Immature natural killer cell (primary cell): ENCODE measurements around the gene MTIF2. TPM values are rescaled to one million over a fixed set of nuclear protein-coding genes. Genes with fewer than 3 reads are reported as not detected.
A peak's percentile ranks its signal among the peaks of the same experiment; 100 is the strongest.
"Not testable (repeated sequence)": the region's sequence is repeated elsewhere in the genome, so short reads cannot be mapped to it uniquely, and the experiment has no call there.

Experiments
- DNase-seq, 3 donors: peaks; one replicate each; pipeline ENCODE4 v3.0.0; 2022; ENCODE audit warnings: mixed read lengths in 1 of 3
- H3K27ac Mint-ChIP-seq, 6 donors: one replicate each; pipeline ENCODE4 v1.8.0; 2020; ENCODE audit warnings: mixed read lengths in 6 of 6, mild to moderate bottlenecking in 5 of 6, inconsistent platforms in 4 of 6, moderate library complexity in 3 of 6
- H3K27me3 Mint-ChIP-seq, 3 donors: one replicate each; pipeline ENCODE4 v1.8.0; 2020 to 2021; ENCODE audit warnings: low read depth in 3 of 3, mild to moderate bottlenecking in 3 of 3, mixed read lengths in 3 of 3, moderate library complexity in 3 of 3, inconsistent platforms in 1 of 3
- H3K36me3 Mint-ChIP-seq, 3 donors: one replicate each; pipeline ENCODE4 v1.8.0; 2020; ENCODE audit warnings: mixed read lengths in 3 of 3, inconsistent platforms in 2 of 3, mild to moderate bottlenecking in 2 of 3
- H3K4me1 Mint-ChIP-seq, 2 donors: one replicate each; pipeline ENCODE4 v1.8.0; 2020; ENCODE audit warnings: inconsistent platforms in 2 of 2, mild to moderate bottlenecking in 2 of 2, mixed read lengths in 2 of 2, moderate library complexity in 1 of 2
- H3K4me3 Mint-ChIP-seq, 5 donors: one replicate each; pipeline ENCODE4 v1.8.0; 2020; ENCODE audit warnings: mild to moderate bottlenecking in 5 of 5, mixed read lengths in 5 of 5, inconsistent platforms in 3 of 5, moderate library complexity in 3 of 5
- H3K9me3 Mint-ChIP-seq, 6 donors: one replicate each; pipeline ENCODE4 v1.8.0; 2020; ENCODE audit warnings: mild to moderate bottlenecking in 6 of 6, mixed read lengths in 6 of 6, inconsistent platforms in 4 of 6, moderate library complexity in 3 of 6
- polyA plus RNA-seq, 3 donors: library from polyadenylated mRNA; unstranded; fragments of 300-500 nt; fragmentation: Illumina TruSeq; gene quantifications; one replicate each; pipeline ENCODE4 v1.2.3, GENCODE V29; 2021

The MTIF2 gene, protein sequence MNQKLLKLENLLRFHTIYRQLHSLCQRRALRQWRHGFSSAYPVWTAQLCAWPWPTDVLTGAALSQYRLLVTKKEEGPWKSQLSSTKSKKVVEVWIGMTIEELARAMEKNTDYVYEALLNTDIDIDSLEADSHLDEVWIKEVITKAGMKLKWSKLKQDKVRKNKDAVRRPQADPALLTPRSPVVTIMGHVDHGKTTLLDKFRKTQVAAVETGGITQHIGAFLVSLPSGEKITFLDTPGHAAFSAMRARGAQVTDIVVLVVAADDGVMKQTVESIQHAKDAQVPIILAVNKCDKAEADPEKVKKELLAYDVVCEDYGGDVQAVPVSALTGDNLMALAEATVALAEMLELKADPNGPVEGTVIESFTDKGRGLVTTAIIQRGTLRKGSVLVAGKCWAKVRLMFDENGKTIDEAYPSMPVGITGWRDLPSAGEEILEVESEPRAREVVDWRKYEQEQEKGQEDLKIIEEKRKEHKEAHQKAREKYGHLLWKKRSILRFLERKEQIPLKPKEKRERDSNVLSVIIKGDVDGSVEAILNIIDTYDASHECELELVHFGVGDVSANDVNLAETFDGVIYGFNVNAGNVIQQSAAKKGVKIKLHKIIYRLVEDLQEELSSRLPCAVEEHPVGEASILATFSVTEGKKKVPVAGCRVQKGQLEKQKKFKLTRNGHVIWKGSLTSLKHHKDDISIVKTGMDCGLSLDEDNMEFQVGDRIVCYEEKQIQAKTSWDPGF
- 10 to 100 TPM in 2 of 3 donors, 1 to 10 TPM in 1; 5.2 to 17.7 (median 10.6) TPM for polyA plus RNA-seq

GRCh38 chr2:55268907-55269644, at the start of gene MTIF2:
TSS of gene MTIF2 (minus strand) at chr2:55269231. CDS start at chr2:55263858, 5,373 bp downstream.
- H3K36me3 Mint-ChIP-seq = peaks cover 4 to 10% (median 5%) of the 10 kb centered on the region in 3 donors

DNA sequence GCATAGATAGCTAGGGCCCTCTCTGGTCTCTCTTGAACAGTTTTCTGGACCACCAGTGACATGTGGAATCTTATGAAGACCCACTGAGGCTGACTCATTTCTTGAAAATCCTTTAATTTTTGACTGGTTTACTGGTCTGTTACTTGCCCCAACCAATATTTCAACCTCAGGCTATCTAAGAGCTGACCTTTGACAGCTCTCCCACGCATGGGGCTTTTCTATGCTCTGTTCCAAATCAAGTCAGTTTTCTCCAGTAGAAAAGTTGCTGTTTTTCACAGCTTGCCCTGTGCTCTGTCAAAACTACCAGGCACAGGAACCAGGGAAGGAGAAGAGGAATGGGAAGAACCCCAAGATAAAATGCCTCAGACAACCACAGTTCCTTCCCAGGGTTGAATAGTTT, 46.0 kb upstream of the MTIF2 start:
- DNase-seq = no peak
- Mint-ChIP-seq H3K4me1 (no peaks in the 10 kb centered on the region), H3K4me3 (no peak overlapping the region), H3K27ac (no peak overlapping the region), H3K9me3 (no peaks in the 10 kb centered on the region), H3K27me3 (no peaks in the 10 kb centered on the region), H3K36me3 (peaks cover 3 to 12% (median 11%) of the 10 kb centered on the region in 3 donors)

More at GRCh38 chr2:55268907-55269644, at the start of gene MTIF2:
- Mint-ChIP-seq H3K4me1 (peaks cover 29 to 33% of the 10 kb centered on the region in 2 donors), H3K9me3 (no peaks in the 10 kb centered on the region), H3K27ac (peak within 1 kb of the TSS; percentile 94 to 96 (median 96)), H3K4me3 (peak within 1 kb of the TSS; percentile 94 to 98 (median 95)), H3K27me3 (peaks cover 1 to 17% (median 15%) of the 10 kb centered on the region in 3 donors)
- peak; percentile 93 to 94 (median 93) for DNase-seq

DNA sequence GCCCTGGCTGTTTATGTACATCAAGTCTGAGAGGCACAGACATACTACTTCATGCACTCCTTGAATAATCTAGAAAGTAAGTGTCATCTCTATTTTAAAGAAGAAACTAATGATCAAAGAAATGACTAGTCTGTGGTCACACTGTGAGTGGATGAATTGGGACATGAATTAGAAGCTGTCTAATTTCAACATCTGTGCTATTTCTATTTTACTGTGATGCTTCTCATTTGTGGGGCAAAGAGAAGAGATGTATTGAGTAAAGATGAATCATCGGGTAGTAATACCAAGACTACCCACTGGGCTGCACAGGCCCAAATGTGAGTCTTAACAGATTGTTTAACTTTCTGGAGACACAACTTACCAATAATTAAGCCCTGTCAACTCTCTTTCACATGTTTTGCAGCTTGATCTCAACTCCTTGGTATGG, 42.4 kb upstream of the MTIF2 start:
- Mint-ChIP-seq H3K36me3 (peaks cover 3 to 12% (median 11%) of the 10 kb centered on the region in 3 donors), H3K27me3 (no peaks in the 10 kb centered on the region), H3K4me3 (no peak overlapping the region), H3K9me3 (no peaks in the 10 kb centered on the region), H3K4me1 (no peaks in the 10 kb centered on the region), H3K27ac (no peak overlapping the region)
- DNase-seq = no peak

GRCh38 chr2:55309446-55309845, 40.4 kb upstream of the MTIF2 start:
- Mint-ChIP-seq H3K4me3 (no peak overlapping the region), H3K27ac (no peak overlapping the region), H3K9me3 (no peaks in the 10 kb centered on the region), H3K27me3 (no peaks in the 10 kb centered on the region), H3K36me3 (peaks cover 3 to 8% (median 8%) of the 10 kb centered on the region in 3 donors), H3K4me1 (no peaks in the 10 kb centered on the region)
- no peak for DNase-seq

GRCh38 chr2:55302241-55302640, 33.2 kb upstream of the MTIF2 start:
- DNase-seq = peak in 1 of 3 donors; percentile 13
- H3K27ac Mint-ChIP-seq = peak overlapping the region in 1 of 6 donors; percentile 32
- peak overlapping the region in 2 of 5 donors; percentile 1 to 25 for H3K4me3 Mint-ChIP-seq

GRCh38 chr2:55301277-55301676, 32.2 kb upstream of the MTIF2 start:
- no peak for DNase-seq
- H3K27ac Mint-ChIP-seq = no peak overlapping the region
- peaks cover 0 to 5% (median 0%) of the 10 kb centered on the region in 3 donors for H3K36me3 Mint-ChIP-seq
- H3K9me3 Mint-ChIP-seq = no peaks in the 10 kb centered on the region
- no peaks in the 10 kb centered on the region for H3K27me3 Mint-ChIP-seq
- peaks cover 4 to 7% of the 10 kb centered on the region in 2 donors for H3K4me1 Mint-ChIP-seq
- no peak overlapping the region for H3K4me3 Mint-ChIP-seq

More at GRCh38 chr2:55302241-55302640, 33.2 kb upstream of the MTIF2 start:
- no peaks in the 10 kb centered on the region for H3K27me3 Mint-ChIP-seq
- H3K9me3 Mint-ChIP-seq = no peaks in the 10 kb centered on the region
- peaks cover 4 to 7% of the 10 kb centered on the region in 2 donors for H3K4me1 Mint-ChIP-seq
- H3K36me3 Mint-ChIP-seq = peaks cover 0 to 5% (median 0%) of the 10 kb centered on the region in 3 donors

DNA sequence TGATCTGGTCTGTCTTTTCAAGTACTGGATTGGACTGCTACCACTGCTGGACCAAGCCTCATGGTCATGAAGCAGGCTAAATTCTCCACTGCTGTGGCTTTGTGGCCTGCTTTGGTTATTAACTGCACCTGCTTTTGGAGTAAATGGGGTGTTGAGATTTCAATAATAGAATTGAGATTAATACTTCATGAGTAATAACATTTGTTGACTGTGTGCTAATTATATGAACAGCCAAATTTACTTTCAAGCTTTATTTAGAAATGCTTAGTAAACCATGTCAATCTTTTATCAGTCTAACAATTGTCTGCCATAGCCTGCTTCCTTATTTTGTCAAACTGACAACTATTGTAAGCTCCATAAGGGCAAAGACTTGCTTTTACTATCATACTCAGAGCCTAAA, 27.4 kb upstream of the MTIF2 start:
- H3K9me3 Mint-ChIP-seq = no peaks in the 10 kb centered on the region
- no peaks in the 10 kb centered on the region for H3K27me3 Mint-ChIP-seq
- H3K4me1 Mint-ChIP-seq = peaks cover 8 to 18% of the 10 kb centered on the region in 2 donors
- H3K36me3 Mint-ChIP-seq = peaks cover 0 to 5% (median 0%) of the 10 kb centered on the region in 3 donors
- no peak overlapping the region for H3K27ac Mint-ChIP-seq
- no peak for DNase-seq
- H3K4me3 Mint-ChIP-seq = no peak overlapping the region

DNA sequence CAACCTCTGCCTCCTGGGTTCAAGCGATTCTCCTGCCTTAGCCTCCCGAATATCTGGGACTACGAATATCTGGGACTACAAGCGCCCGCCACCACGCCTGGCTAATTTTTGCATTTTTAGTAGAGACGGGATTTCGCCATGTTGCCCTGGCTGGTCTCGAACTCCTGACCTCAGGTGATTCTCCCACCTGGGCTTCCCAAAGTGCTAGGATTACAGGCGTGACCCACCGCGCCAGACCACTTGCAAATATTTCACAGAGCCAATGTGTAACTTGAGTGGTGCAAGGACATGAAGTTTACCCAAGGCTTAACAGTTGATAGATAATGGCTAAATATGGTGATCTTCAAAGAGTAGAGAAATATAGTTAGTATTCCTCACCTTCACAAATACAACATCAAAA, 14.1 kb upstream of the MTIF2 start:
- H3K27me3 Mint-ChIP-seq = peaks cover 0 to 2% (median 0%) of the 10 kb centered on the region in 3 donors
- peaks cover 28 to 36% of the 10 kb centered on the region in 2 donors for H3K4me1 Mint-ChIP-seq
- DNase-seq = no peak
- H3K4me3 Mint-ChIP-seq = peak overlapping the region; percentile 91 to 97 (median 92)
- peak overlapping the region; percentile 38 to 98 (median 66) for H3K27ac Mint-ChIP-seq
- peaks cover 0 to 3% (median 0%) of the 10 kb centered on the region in 3 donors for H3K36me3 Mint-ChIP-seq
- H3K9me3 Mint-ChIP-seq = no peaks in the 10 kb centered on the region

GRCh38 chr2:55282110-55282917, 13.3 kb upstream of the MTIF2 start:
- H3K4me3 Mint-ChIP-seq = peak overlapping the region; percentile 91 to 97 (median 92)
- no peaks in the 10 kb centered on the region for H3K9me3 Mint-ChIP-seq
- peak; percentile 87 to 89 (median 88) for DNase-seq
- H3K27ac Mint-ChIP-seq = peak overlapping the region; percentile 97 to 99 (median 98)
- H3K4me1 Mint-ChIP-seq = peaks cover 28 to 33% of the 10 kb centered on the region in 2 donors
- peaks cover 0 to 3% (median 0%) of the 10 kb centered on the region in 3 donors for H3K36me3 Mint-ChIP-seq
- peaks cover 0 to 2% (median 0%) of the 10 kb centered on the region in 3 donors for H3K27me3 Mint-ChIP-seq

GRCh38 chr2:55280851-55281546, 12.0 kb upstream of the MTIF2 start:
- H3K4me3 Mint-ChIP-seq = peak overlapping the region; percentile 67 to 92 (median 91)
- H3K4me1 Mint-ChIP-seq = peaks cover 26 to 27% of the 10 kb centered on the region in 2 donors
- not testable (repeated sequence) for H3K9me3 Mint-ChIP-seq, H3K27me3 Mint-ChIP-seq, DNase-seq, H3K36me3 Mint-ChIP-seq
- H3K27ac Mint-ChIP-seq = peak overlapping the region; percentile 43 to 99 (median 98)

DNA sequence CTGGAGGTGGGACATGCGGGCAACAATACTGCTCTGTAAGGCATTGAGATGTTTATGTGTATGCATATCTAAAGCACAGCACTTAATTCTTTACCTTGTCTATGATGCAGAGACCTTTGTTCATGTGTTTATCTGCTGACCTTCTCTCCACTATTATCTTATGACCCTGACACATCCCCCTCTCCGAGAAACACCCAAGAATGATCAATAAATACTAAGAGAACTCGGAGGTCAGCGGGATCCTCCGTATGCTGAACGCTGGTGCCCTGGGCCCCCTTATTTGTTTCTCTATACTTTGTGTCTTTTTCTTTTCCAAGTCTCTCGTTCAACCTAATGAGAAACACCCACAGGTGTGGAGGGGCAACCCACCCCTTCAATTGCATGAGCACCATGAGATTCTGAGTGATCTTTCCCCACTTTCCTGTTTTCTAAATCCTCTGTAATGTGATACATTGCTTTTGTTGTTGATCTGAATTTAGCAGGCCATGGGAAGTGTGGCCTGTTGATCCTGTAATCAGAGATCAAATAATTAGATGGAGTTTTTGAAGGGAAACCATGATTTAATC, 10.9 kb upstream of the MTIF2 start:
- peak overlapping the region in 1 of 6 donors; percentile 30 for H3K27ac Mint-ChIP-seq
- not testable (repeated sequence) for H3K36me3 Mint-ChIP-seq, H3K27me3 Mint-ChIP-seq, H3K9me3 Mint-ChIP-seq, DNase-seq
- peak overlapping the region in 2 of 5 donors; percentile 16 to 73 for H3K4me3 Mint-ChIP-seq
- peaks cover 22 to 27% of the 10 kb centered on the region in 2 donors for H3K4me1 Mint-ChIP-seq
